ENCODE results near the gene MAPK8.

Gene MAPK8

DNA sequence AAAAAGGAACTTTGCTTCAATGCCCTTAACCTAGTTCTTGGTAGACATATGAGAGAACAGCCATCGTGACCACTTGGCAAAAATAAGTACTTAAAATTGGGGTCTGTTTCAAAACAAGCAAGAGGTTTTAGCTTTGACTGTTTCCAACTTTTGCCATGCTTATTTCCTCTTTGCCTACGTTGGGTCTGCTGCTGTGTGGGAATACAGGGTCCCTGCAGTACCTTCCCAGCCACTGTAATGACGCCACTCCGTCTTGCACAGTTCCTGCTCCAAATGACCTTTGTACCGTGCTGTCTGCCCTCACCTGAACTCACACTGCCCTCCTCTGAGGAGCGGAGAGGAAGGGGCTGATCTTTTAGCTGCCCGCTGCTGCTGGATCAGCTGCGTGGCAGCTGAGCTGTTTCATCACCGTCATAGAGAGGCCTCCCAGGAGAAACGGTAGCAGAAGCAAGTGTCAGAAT is 133.1 kb downstream of the MAPK8 start:
- Histone ChIP-seq H3K27ac (no peak overlapping the region), H3K27me3 (no peaks in the 10 kb centered on the region), H3K4me1 (ENCODE audit: control insufficient read depth in 1 of 2, insufficient read depth in 1 of 2, low read depth in 1 of 2, low read length in 1 of 2) (no peaks in the 10 kb centered on the region), H3K9me3 (no peaks in the 10 kb centered on the region), H3K4me3 (ENCODE audit: low read depth in 1 of 2, low read length in 1 of 2) (no peak overlapping the region), H3K36me3 (peaks cover 14% of the 10 kb centered on the region)
- TF ChIP-seq, protein P1, sequence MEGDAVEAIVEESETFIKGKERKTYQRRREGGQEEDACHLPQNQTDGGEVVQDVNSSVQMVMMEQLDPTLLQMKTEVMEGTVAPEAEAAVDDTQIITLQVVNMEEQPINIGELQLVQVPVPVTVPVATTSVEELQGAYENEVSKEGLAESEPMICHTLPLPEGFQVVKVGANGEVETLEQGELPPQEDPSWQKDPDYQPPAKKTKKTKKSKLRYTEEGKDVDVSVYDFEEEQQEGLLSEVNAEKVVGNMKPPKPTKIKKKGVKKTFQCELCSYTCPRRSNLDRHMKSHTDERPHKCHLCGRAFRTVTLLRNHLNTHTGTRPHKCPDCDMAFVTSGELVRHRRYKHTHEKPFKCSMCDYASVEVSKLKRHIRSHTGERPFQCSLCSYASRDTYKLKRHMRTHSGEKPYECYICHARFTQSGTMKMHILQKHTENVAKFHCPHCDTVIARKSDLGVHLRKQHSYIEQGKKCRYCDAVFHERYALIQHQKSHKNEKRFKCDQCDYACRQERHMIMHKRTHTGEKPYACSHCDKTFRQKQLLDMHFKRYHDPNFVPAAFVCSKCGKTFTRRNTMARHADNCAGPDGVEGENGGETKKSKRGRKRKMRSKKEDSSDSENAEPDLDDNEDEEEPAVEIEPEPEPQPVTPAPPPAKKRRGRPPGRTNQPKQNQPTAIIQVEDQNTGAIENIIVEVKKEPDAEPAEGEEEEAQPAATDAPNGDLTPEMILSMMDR (IDR thresholded peaks at IDR 0.05), result no peak

DNA sequence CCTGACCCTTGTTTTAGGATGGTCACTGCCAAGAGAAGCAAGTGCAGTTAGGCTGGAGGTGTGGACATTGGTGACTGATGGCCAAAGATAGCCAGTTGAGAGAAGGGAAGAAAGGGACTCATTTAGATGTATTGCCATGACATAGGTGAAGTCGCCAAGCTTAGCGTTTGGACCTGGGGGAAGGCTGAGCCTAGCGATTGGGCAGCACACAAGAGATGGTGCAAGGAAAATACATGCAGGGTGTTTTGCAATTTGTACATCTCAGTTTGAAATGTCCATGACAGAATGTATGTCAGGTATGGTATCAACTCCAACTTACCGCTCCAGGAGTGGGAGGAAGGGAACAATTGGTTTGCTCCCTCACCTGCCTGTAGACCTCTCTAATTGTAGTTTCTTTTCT is 134.3 kb downstream of the MAPK8 start:
- Histone ChIP-seq H3K27ac (no peak overlapping the region), H3K27me3 (no peaks in the 10 kb centered on the region), H3K4me3 (ENCODE audit: low read depth in 1 of 2, low read length in 1 of 2) (no peak overlapping the region), H3K4me1 (ENCODE audit: control insufficient read depth in 1 of 2, insufficient read depth in 1 of 2, low read depth in 1 of 2, low read length in 1 of 2) (no peaks in the 10 kb centered on the region), H3K36me3 (peaks cover 10% of the 10 kb centered on the region), H3K9me3 (no peaks in the 10 kb centered on the region)
- TF ChIP-seq, protein P1 (IDR thresholded peaks at IDR 0.05), result no peak

DNA sequence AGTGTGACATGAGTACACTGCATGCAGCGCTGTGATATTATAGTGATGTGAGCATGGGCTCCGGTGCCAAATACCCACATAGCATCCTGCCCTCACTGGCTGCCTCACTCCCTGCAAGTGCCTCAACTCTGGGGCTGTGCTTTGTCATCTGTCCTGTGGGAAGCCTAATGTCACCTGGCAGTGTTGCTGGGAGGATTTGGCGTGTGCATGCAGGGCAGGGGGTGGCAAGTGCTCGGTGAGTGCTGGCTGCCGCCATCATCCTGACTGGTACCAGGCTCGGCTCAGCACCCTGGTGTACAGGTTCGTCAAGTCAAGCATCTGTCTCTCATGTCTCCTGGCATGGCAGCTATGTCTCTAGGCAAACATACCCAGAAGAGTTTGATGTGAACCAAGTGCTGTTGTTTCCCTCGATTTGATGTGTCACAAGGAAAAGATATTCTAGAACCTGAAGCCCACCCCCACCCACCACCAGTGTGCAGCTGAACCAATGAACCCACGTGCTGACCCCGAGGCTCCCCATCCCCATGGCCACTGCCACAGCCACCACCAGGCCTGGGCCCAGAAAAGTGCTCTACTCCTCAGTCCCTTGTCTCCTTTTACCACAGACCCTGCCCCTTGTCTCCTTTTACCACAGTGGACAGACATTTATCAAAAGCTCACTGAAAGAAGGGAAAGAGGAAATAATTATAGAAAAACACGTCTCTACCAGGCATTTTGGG is 135.8 kb downstream of the MAPK8 start:
- Histone ChIP-seq H3K36me3 (peaks cover 3% of the 10 kb centered on the region), H3K9me3 (no peaks in the 10 kb centered on the region), H3K4me1 (ENCODE audit: control insufficient read depth in 1 of 2, insufficient read depth in 1 of 2, low read depth in 1 of 2, low read length in 1 of 2) (no peaks in the 10 kb centered on the region), H3K27ac (no peak overlapping the region), H3K27me3 (no peaks in the 10 kb centered on the region), H3K4me3 (ENCODE audit: low read depth in 1 of 2, low read length in 1 of 2) (no peak overlapping the region)
- TF ChIP-seq, protein P1 (IDR thresholded peaks at IDR 0.05), result no peak

GRCh38 chr10:48442809-48443177 is 136.3 kb downstream of the MAPK8 start:
- TF ChIP-seq, protein P1 (IDR thresholded peaks at IDR 0.05), result no peak
- H3K4me1 ChIP-seq (ENCODE audit: control insufficient read depth in 1 of 2, insufficient read depth in 1 of 2, low read depth in 1 of 2, low read length in 1 of 2), result no peaks in the 10 kb centered on the region
- H3K27ac ChIP-seq, result no peak overlapping the region
- H3K27me3 ChIP-seq, result no peaks in the 10 kb centered on the region
- no peak overlapping the region for H3K4me3 ChIP-seq (ENCODE audit: low read depth in 1 of 2, low read length in 1 of 2)
- no peaks in the 10 kb centered on the region for H3K9me3 ChIP-seq
- peaks cover 3% of the 10 kb centered on the region for H3K36me3 ChIP-seq

GRCh38 chr10:48444266-48444665 is 137.8 kb downstream of the MAPK8 start:
- Histone ChIP-seq H3K27me3 (no peaks in the 10 kb centered on the region), H3K4me3 (ENCODE audit: low read depth in 1 of 2, low read length in 1 of 2) (no peak overlapping the region), H3K9me3 (no peaks in the 10 kb centered on the region), H3K36me3 (no peaks in the 10 kb centered on the region), H3K27ac (no peak overlapping the region), H3K4me1 (ENCODE audit: control insufficient read depth in 1 of 2, insufficient read depth in 1 of 2, low read depth in 1 of 2, low read length in 1 of 2) (no peaks in the 10 kb centered on the region)
- TF ChIP-seq, protein P1 (IDR thresholded peaks at IDR 0.05), result no peak
